ENCODE results near the gene MIB2. TPM values are rescaled to one million over a fixed set of nuclear protein-coding genes. Genes with fewer than 3 reads are reported as not detected.
"Not testable (repeated sequence)": the region's sequence is repeated elsewhere in the genome, so short reads cannot be mapped to it uniquely, and the experiment has no call there.

The MIB2 gene
- total RNA-seq, 1 experiment from 2014 or later: 12.0 TPM

DNA sequence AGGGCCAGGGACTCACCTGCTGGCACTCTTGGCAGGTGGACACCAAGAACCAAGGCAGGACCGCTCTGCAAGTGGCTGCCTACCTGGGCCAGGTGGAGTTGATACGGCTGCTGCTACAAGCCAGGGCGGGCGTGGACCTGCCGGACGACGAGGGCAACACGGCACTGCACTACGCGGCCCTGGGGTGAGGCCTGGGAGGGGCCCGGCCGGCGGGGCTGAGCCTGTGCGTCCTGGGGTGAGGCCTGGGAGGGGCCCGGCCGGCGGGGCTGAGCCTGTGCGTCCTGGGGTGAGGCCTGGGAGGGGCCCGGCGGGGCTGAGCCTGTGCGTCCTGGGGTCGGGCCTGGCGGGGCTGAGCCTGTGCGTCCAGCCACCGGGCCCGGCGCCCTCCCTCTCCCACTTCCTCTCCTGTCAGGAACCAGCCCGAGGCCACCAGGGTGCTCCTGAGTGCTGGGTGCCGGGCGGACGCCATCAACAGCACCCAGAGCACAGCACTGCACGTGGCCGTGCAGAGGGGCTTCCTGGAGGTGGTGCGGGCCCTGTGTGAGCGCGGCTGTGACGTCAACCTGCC is 12.0 kb downstream of the MIB2 start:
- DNase-seq (ENCODE audit: low read depth): no peak

DNA sequence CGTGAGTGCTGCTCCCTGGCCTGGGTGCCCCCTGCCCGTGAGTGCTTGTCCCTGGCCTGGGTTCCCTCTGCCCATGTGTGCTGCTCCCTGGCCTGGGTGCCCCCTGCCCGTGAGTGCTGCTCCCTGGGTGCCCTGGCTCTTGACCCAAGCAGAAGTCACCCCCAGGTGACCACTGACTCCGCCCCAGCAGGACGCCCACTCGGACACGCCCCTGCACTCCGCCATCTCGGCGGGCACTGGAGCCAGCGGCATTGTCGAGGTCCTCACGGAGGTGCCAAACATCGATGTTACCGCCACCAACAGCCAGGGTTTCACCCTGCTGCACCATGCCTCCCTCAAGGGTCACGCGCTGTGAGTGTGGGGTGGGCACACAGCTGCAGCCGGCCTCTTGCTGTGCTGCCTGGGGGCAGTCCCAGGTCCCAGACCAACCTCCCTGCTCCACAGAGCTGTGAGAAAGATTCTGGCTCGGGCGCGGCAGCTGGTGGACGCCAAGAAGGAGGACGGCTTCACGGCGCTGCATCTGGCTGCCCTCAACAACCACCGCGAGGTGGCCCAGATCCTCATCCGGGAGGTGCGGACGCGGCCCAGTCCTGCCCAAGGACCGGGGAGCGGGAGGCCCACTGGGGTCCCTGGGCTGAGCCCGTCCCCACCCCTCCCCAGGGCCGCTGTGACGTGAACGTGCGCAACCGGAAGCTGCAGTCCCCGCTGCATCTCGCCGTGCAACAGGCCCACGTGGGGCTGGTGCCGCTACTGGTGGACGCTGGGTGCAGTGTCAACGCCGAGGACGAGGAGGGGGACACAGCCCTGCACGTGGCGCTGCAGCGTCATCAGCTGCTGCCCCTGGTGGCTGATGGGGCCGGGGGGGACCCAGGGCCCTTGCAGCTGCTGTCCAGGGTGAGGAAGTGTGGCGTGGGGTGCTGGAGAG is 12.8 kb downstream of the MIB2 start:
- DNase-seq (ENCODE audit: low read depth): no peak

GRCh38 chr1:1628754-1629429 is 13.6 kb downstream of the MIB2 start:
- no peak for DNase-seq (ENCODE audit: low read depth)

GRCh38 chr1:1629430-1630190 is 14.3 kb downstream of the MIB2 start:
- DNase-seq (ENCODE audit: low read depth): no peak

- peak; percentile 23 for DNase-seq (ENCODE audit: low read depth)
Observed at GRCh38 chr1:1630191-1630964, 15.1 kb downstream of the MIB2 start.

- DNase-seq (ENCODE audit: low read depth): no peak
Observed at GRCh38 chr1:1630965-1631781, 15.9 kb downstream of the MIB2 start.

DNA sequence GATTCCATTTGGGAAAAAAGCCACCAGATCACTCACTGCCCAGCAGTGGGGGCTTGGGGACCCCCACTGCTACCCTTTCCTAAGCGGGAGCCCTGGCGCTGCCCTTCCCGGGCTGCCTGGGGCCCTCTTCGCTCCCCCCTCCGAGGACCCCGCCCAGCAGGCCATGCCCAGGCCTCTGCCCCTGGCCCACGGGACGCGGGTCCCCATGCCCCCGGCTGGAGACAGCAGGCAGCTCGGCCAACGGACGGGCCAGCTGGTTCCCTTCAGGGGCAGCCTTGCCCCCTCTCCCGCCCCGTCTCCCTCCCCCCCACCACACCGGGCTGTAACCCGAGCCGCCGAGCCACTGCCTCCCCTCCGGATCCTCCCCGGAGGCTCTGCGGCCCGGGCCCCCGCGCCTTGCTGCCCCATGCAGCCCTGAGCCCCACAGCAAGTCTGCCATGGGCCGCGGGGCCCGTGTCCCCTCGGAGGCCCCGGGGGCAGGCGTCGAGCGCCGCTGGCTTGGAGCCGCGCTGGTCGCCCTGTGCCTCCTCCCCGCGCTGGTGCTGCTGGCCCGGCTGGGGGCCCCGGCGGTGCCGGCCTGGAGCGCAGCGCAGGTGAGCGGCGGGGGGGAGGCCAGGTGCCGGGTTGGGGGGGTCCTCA is 16.6 kb downstream of the MIB2 start, which contains the start of gene MMP23B:
TSS of gene MMP23B (plus strand) at position 392 of the 639 bp plus-strand sequence. CDS start at position 438, 46 bp downstream.
- no peak for DNase-seq (ENCODE audit: low read depth)

DNA sequence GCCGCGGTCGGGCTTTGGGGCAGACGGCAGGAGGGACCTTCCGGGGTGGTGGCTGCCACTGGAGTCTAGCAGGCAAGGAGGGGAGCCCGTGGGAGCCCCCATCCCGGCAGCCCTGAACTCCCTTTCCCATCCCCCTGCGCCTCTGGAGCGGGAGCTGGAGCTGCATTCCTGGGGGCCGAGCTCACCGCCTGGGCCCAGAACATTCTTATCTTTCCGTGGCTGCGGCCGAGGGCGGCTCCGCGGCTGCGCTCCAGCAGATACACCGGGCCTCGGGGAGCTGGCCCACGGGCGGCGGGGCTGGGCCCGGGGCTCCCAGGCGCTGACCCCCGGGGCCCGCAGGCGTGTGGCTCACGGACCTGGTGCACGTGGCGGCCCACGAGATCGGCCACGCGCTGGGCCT is 18.1 kb downstream of the MIB2 start:
- DNase-seq (ENCODE audit: low read depth): not testable (repeated sequence)

- not testable (repeated sequence) for DNase-seq (ENCODE audit: low read depth)
Observed at GRCh38 chr1:1634613-1635012, 19.3 kb downstream of the MIB2 start.

- DNase-seq (ENCODE audit: low read depth): not testable (repeated sequence)
Observed at GRCh38 chr1:1636621-1637478, 21.6 kb downstream of the MIB2 start.

DNA sequence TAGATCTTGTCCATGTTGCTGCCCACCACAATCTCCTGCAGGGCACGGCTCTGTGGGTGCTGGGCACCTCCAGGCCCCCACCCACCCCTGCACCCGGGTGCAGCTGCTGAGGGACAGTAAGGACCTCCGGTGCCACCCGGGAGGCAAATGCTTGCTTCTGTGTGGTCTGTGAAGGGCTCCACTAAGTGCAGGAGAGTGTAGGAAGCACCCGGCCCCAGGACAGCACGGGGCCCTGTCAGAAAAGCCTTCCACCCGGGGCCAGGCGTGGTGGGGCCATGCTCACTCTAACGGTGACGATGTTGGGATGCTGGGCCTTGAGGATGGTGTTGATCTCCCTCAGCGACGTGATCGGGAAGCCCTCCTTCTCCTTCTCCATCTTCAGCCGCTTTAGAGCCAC is 22.2 kb downstream of the MIB2 start:
- not testable (repeated sequence) for DNase-seq (ENCODE audit: low read depth)

GRCh38 chr1:1638528-1638927 is 23.2 kb downstream of the MIB2 start:
- DNase-seq (ENCODE audit: low read depth): not testable (repeated sequence)

DNA sequence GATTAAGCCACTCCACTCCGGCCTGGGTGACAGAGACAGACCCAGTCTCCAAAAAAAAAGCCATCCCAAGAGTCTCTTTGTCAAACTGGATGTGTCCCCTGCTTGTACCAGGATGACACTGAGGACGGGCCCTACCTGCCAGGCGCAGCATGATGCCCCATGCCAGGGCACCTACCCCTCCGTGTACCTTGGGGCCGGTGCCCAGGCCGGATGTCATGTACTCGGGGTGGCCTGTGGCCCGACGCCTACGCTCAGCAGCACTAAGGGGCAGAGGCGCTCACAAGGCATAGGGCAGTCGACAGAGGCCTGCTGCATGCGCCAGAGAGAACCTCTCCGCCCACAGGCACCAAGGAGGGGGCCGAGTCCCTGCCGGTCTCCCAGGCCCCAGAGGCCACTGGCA is 24.1 kb downstream of the MIB2 start:
- not testable (repeated sequence) for DNase-seq (ENCODE audit: low read depth)

DNA sequence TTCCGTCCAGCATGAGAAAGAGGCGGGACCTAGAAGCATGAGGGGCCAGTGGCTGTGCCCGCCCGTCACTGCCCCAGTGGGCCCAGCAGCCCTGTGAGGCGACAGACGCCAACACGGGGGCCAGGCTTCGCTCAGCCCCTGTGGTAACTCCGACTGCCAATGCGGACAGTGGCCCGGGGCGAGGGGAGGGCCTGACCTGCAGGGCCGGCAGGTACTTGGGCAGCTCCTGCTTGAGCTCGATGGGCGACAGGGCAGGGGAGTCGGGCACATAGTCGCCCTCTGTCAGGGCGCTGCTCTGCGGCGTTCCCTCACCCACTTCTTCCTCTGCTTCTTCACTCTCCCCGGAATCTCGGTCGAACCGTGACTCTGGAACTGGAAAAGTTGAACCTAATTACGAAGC is 24.8 kb downstream of the MIB2 start:
- not testable (repeated sequence) for DNase-seq (ENCODE audit: low read depth)

GRCh38 chr1:1640711-1641461 is 25.6 kb downstream of the MIB2 start:
- DNase-seq (ENCODE audit: low read depth): not testable (repeated sequence)

- DNase-seq (ENCODE audit: low read depth): not testable (repeated sequence)
Observed at GRCh38 chr1:1646326-1646725, 31.0 kb downstream of the MIB2 start.

DNA sequence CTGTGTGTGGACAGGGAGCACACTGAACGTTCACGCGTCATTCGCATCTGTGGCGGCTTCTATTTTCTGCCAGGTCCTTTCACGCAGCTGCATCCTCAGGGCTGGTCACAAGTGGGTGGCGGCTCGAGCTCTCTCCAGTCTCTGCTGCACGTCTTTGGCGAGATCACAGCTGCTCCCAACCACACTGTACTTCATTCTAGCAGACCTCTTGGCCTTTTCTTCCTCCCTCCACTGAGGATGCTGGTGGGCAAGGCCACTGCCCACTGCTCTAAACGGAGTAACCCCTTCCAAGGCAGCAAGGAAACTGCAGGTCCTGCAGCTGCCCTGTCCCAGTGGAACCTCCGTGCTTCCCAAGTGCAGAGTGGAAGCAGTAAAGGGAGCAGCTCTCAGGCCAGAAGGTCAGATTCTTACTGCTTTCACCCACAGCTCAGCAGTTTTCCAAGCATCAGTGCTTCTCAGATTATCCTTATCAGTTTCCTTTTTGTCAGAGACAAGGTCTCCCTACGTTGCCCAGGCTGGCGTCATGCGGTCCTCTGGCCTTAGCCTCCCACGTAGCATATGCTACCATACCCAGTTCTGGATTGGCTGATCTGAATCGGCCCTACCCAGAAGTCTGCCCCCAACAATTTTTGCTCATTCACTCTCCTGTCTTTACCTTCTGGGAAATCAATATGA is 32.4 kb downstream of the MIB2 start:
- DNase-seq (ENCODE audit: low read depth): not testable (repeated sequence)
